Nephron (organoid): ENCODE data around the gene PSORS1C1.

Source experiments
- H3K27ac Mint-ChIP-seq, 3 experiments: 2 replicates each; pipeline ENCODE4 v1.8.0; 2020; ENCODE audit warnings: mixed read lengths in 3 of 3, mild to moderate bottlenecking in 2 of 3, moderate library complexity in 1 of 3
- H3K27me3 Mint-ChIP-seq: 2 replicates; pipeline ENCODE4 v1.8.0; 2021; ENCODE audit warnings: low read depth, mild to moderate bottlenecking, moderate library complexity, mixed read lengths
- H3K36me3 Mint-ChIP-seq: 2 replicates; pipeline ENCODE4 v1.8.0; 2020; ENCODE audit warnings: low read depth, mixed read lengths
- H3K4me1 Mint-ChIP-seq: 2 replicates; pipeline ENCODE4 v1.8.0; 2020; ENCODE audit warnings: mixed read lengths
- H3K4me3 Mint-ChIP-seq, 3 experiments: 2 replicates each; pipeline ENCODE4 v1.8.0; 2020; ENCODE audit warnings: mild to moderate bottlenecking in 3 of 3, mixed read lengths in 3 of 3, moderate library complexity in 2 of 3
- H3K9me3 Mint-ChIP-seq: 2 replicates; pipeline ENCODE4 v1.8.0; 2020; ENCODE audit warnings: mixed read lengths
- CTCF ChIP-seq, 3 experiments: fragments of 200-600 bp; sonication (generic); IDR thresholded peaks; one replicate each; pipeline ENCODE4 v1.5.0; 2021; ENCODE audit warnings: antibody characterized with exemption in 3 of 3; ENCODE audit not compliant: unreplicated experiment in 3 of 3

PSORS1C1 gene

DNA sequence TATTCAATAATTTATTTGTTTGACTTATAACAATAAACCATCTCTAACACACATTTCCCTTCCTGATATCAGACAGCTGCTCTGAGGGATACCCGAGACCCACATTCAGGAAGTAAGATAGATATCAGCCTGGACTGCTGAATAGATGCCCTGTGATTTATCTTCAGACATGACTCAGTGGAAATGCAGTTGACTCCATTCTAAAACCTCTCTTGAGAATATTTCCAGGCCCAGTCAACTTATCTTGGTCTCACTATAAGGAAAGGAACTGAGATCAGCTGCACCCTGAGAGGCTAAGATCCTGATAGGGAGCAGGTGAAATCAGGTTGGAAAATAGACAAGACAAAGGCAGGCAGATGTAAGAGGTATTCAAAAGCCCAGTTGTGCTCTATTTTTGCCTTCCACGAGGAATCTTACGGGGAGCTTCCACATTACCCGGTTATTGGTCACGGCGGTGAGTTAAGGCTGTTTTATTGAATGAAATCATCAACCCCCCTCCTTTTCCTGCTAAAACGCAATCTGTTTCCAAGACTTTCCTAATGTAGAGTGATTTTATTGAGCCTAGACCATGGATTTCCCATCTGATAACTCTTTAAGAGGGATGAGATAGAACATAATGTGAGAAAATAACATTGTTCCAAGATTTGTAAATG lies 27.7 kb upstream of the PSORS1C1 start:
- Mint-ChIP-seq H3K9me3 (no peaks in the 10 kb centered on the region), H3K27me3 (peaks cover 19% of the 10 kb centered on the region), H3K4me1 (peaks cover 26% of the 10 kb centered on the region), H3K4me3 (no peak overlapping the region), H3K36me3 (no peaks in the 10 kb centered on the region), H3K27ac (no peak overlapping the region)
- TF ChIP-seq CTCF (IDR thresholded peaks at IDR 0.05; ENCODE audit: unreplicated experiment in 3 of 3), result no peak

DNA sequence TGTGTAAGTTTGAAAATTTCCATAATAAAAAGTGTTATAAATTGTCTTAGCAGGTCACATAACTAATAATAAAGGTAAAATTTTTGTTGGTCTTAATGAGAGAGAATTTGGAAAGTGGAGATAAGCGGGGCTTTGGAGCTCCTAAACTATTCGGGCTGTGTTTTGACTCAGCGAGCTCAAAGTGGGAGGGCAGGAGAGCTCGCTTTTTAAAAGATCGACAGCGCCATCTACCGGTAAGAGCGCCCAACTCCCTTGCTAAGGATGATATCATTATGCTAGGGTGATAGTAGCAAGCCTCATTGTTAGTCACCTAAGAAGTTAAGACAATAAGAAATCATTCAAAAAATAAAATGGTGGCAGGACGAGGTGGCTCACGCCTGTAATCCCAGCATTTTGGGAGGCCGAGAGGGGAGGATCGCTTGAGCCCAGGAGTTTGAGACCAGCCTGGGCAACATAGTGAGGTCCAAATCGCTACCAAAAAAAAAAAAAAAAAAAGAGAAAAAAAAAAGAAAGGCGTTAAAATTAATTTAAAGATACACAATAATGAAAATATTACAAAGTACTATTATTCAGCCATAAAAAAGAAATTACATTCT lies 27.0 kb upstream of the PSORS1C1 start:
- Mint-ChIP-seq H3K27ac (peak overlapping the region in 1 of 3 experiments; percentile 28), H3K27me3 (peaks cover 19% of the 10 kb centered on the region), H3K36me3 (no peaks in the 10 kb centered on the region), H3K4me1 (peaks cover 26% of the 10 kb centered on the region), H3K9me3 (no peaks in the 10 kb centered on the region), H3K4me3 (no peak overlapping the region)
- TF ChIP-seq CTCF (IDR thresholded peaks at IDR 0.05; ENCODE audit: unreplicated experiment in 3 of 3), result peak; percentile 76 to 81 (median 78)

DNA sequence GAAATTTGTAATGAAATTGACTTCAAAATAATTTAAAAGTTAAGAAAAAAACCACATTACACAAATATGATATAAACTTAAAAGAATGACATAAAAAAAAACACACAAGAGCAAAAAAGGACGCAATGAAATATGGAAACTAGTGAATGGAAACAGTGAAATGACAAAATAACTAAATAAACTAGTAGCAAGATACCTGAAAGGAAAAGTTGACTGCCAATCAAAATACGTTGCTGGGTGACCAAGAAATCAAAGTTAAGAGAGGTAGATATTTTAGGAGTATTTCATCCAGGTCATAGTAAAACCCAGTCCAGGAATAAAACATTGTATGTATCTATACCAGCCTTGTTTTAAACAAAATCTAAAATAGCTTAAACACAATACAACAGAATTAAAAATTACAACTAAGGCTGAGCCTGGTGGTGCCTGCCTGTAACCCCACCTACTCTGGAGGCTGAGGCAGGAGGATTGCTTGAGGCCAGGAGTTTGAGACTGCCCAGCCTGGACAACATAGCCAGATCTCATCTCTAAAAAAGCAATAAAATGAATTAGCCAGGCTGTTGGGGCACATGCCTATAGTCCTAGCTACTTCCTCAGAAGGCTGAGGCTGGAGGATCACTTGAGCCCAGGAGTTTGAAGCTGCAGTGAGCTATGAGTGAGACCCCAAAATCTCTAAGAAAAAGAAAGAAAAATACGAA lies 24.2 kb upstream of the PSORS1C1 start:
- TF ChIP-seq CTCF (IDR thresholded peaks at IDR 0.05; ENCODE audit: unreplicated experiment in 3 of 3), result no peak
- Mint-ChIP-seq H3K4me3 (no peak overlapping the region), H3K36me3 (no peaks in the 10 kb centered on the region), H3K9me3 (no peaks in the 10 kb centered on the region), H3K27ac (no peak overlapping the region), H3K27me3 (peaks cover 11% of the 10 kb centered on the region), H3K4me1 (peaks cover 13% of the 10 kb centered on the region)

- H3K4me3 Mint-ChIP-seq, result no peak overlapping the region
- peaks cover 13% of the 10 kb centered on the region for H3K4me1 Mint-ChIP-seq
- TF ChIP-seq CTCF (IDR thresholded peaks at IDR 0.05; ENCODE audit: unreplicated experiment in 3 of 3), result no peak
- H3K36me3 Mint-ChIP-seq, result no peaks in the 10 kb centered on the region
- H3K27me3 Mint-ChIP-seq, result peaks cover 8% of the 10 kb centered on the region
- H3K9me3 Mint-ChIP-seq, result no peaks in the 10 kb centered on the region
- no peak overlapping the region for H3K27ac Mint-ChIP-seq
Measured at GRCh38 chr6:31090973-31091364, 23.6 kb upstream of the PSORS1C1 start.

GRCh38 chr6:31091680-31092079 lies 22.9 kb upstream of the PSORS1C1 start:
- Mint-ChIP-seq H3K27ac (no peak overlapping the region), H3K4me3 (no peak overlapping the region), H3K27me3 (peaks cover 8% of the 10 kb centered on the region), H3K4me1 (peaks cover 11% of the 10 kb centered on the region), H3K36me3 (no peaks in the 10 kb centered on the region), H3K9me3 (no peaks in the 10 kb centered on the region)
- no peak for TF ChIP-seq CTCF (IDR thresholded peaks at IDR 0.05; ENCODE audit: unreplicated experiment in 3 of 3)
